Endothelial cell (in vitro differentiated cells): ENCODE data around the gene SENP3. TPM values are rescaled to one million over a fixed set of nuclear protein-coding genes. Genes with fewer than 3 reads are reported as not detected.

Experiments
- DNase-seq: peaks from one replicate; pipeline ENCODE4 v3.0.0; 2021; ENCODE audit warnings: low spot score
- H3K27ac Mint-ChIP-seq: one replicate; pipeline ENCODE4 v1.8.0; 2021; ENCODE audit warnings: mixed read lengths, inconsistent platforms; ENCODE audit not compliant: unreplicated experiment
- H3K27me3 Mint-ChIP-seq: one replicate; pipeline ENCODE4 v1.8.0; 2021; ENCODE audit warnings: mild to moderate bottlenecking, moderate library complexity, mixed read lengths, inconsistent platforms; ENCODE audit not compliant: unreplicated experiment
- H3K36me3 Mint-ChIP-seq: one replicate; pipeline ENCODE4 v1.8.0; 2021; ENCODE audit warnings: mild to moderate bottlenecking, low read depth, mixed read lengths, inconsistent platforms; ENCODE audit not compliant: unreplicated experiment
- H3K4me1 Mint-ChIP-seq: one replicate; pipeline ENCODE4 v1.8.0; 2021; ENCODE audit warnings: mild to moderate bottlenecking, mixed read lengths, inconsistent platforms; ENCODE audit not compliant: unreplicated experiment
- H3K4me3 Mint-ChIP-seq: one replicate; pipeline ENCODE4 v1.8.0; 2021; ENCODE audit warnings: mild to moderate bottlenecking, mixed read lengths, inconsistent platforms; ENCODE audit not compliant: unreplicated experiment
- H3K9me3 Mint-ChIP-seq: one replicate; pipeline ENCODE4 v1.8.0; 2021; ENCODE audit warnings: mixed read lengths, inconsistent platforms; ENCODE audit not compliant: unreplicated experiment
- total RNA-seq: library from RNA; stranded (reverse); fragmentation: NEBNext Ultra II Directional; extraction: Animal tissue kit (Norgen Biotek cat#: 25700); gene quantifications from one replicate; pipeline ENCODE4 v1.2.1, GENCODE V29; 2021; ENCODE audit not compliant: unreplicated experiment
- TF ChIP-seq, protein P1 (sequence below): fragments of 200-600 bp; sonication (generic); IDR thresholded peaks from one replicate; pipeline ENCODE4 v1.5.0; 2021; ENCODE audit warnings: antibody characterized with exemption; ENCODE audit not compliant: unreplicated experiment

SENP3 gene
- total RNA-seq, 1 donor from 2014 or later, result 57.8 TPM

DNA sequence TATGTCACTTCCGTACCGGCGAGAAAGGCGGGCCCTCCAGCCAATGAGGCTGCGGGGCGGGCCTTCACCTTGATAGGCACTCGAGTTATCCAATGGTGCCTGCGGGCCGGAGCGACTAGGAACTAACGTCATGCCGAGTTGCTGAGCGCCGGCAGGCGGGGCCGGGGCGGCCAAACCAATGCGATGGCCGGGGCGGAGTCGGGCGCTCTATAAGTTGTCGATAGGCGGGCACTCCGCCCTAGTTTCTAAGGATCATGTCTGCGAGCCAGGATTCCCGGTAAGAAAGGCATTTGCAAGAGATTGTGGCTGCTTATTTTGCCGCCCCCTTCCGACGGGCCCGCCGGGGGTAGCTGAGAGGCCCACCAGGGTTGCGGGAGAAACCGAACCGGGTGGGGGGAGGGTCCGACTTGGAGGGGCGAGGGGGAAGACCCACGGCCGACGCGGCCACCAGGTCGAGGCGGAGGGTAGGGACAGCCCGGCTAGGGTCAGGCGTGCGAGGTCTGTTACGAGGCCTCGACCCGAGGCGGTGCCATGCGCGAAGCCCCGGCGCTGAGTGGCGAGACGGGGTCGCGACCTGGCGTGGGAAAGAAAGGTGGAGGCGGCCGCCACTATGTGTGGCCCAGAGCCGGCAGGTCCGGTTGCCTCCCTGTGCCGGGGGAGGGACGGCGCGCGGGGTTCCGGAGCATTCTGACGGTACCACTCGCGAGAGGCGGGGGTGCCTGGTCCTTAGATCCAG lies 11.0 kb downstream of the SENP3 start:
- no peaks in the 10 kb centered on the region for H3K9me3 Mint-ChIP-seq
- peak overlapping the region; percentile 98 for H3K4me3 Mint-ChIP-seq
- peak; percentile 100 for DNase-seq
- peaks cover 73% of the 10 kb centered on the region for H3K36me3 Mint-ChIP-seq
- H3K4me1 Mint-ChIP-seq, result peaks cover 50% of the 10 kb centered on the region
- peak overlapping the region; percentile 99 for H3K27ac Mint-ChIP-seq
- H3K27me3 Mint-ChIP-seq, result peaks cover 10% of the 10 kb centered on the region
- TF ChIP-seq, protein P1, sequence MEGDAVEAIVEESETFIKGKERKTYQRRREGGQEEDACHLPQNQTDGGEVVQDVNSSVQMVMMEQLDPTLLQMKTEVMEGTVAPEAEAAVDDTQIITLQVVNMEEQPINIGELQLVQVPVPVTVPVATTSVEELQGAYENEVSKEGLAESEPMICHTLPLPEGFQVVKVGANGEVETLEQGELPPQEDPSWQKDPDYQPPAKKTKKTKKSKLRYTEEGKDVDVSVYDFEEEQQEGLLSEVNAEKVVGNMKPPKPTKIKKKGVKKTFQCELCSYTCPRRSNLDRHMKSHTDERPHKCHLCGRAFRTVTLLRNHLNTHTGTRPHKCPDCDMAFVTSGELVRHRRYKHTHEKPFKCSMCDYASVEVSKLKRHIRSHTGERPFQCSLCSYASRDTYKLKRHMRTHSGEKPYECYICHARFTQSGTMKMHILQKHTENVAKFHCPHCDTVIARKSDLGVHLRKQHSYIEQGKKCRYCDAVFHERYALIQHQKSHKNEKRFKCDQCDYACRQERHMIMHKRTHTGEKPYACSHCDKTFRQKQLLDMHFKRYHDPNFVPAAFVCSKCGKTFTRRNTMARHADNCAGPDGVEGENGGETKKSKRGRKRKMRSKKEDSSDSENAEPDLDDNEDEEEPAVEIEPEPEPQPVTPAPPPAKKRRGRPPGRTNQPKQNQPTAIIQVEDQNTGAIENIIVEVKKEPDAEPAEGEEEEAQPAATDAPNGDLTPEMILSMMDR, result no peak

DNA sequence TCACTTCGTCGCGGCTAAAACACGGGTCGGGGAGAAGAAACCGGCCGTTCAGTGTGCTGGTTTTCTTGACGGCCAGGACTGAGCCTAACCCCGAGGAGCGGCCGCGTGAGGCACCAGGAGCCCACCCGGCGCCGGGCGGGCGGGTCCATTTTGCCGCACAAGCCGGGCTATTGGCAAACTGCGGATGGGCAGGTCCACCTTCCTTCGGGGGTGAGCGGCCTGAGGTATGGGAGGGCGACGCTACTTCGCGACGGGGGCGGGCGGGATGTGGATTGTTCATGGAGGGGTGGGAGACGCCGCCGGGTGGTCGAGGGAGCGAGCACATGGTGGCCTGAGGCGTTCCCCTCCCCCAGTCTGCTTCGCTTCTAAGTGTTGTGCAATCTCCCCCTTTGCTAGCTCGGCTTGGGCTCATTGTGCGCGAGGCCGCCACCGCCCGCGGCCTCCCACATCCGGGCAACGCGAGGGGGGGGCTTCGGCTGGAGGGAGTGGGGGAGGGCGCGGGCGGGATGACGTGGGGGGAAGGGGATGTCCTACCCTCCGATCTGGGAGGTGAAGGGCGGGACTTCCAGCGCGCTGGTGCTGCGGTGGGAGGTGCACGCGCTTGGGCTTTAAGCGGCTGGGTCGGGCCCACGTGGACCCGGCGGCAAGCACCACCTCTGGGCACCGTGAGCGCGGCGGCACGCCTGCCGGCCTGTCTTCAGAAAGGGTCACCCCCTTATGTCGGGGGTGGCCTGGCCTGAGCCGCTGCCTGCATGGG lies 11.8 kb downstream of the SENP3 start:
- Mint-ChIP-seq H3K4me1 (peaks cover 56% of the 10 kb centered on the region), H3K27me3 (peaks cover 10% of the 10 kb centered on the region)

DNA sequence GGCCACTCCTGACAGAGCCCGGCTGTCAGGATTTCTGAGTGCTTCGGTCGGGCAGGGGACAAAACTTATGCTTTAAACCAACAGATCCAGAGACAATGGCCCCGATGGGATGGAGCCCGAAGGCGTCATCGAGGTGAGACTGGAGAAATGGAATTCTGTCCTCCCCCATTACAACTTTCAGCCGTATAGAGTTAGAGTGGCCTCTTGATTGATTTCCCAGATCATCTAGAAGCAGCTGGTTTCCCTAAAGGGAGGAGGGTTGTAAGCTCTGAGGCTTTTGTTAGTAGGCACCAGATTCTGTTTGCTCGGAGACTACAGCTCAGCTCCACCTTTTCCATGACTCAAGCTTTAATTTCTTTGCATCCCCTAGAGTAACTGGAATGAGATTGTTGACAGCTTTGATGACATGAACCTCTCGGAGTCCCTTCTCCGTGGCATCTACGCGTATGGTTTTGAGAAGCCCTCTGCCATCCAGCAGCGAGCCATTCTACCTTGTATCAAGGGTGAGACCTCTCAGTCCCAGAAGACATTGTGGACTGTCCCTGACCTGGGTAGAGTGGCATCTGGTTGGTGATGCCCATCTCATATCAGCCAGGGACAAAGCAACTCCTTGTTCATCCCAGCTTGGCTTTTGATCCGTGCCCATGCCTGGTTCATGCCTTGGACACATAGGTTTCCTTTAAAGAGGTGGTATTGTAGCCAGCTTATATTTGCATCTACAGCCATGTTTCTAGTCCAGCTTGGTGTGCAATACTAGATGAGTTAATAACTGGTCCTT lies 12.6 kb downstream of the SENP3 start:
- H3K36me3 Mint-ChIP-seq, result peaks cover 79% of the 10 kb centered on the region
- H3K4me1 Mint-ChIP-seq, result peaks cover 62% of the 10 kb centered on the region
- H3K4me3 Mint-ChIP-seq, result peak overlapping the region; percentile 98
- H3K9me3 Mint-ChIP-seq, result no peaks in the 10 kb centered on the region
- TF ChIP-seq, protein P1, result no peak
- H3K27me3 Mint-ChIP-seq, result peaks cover 11% of the 10 kb centered on the region
- no peak for DNase-seq
- H3K27ac Mint-ChIP-seq, result peak overlapping the region; percentile 78

More for the DNA sequence above, 11.8 kb downstream of the SENP3 start:
- peaks cover 78% of the 10 kb centered on the region for H3K36me3 Mint-ChIP-seq
- H3K27ac Mint-ChIP-seq, result peak overlapping the region; percentile 98
- H3K9me3 Mint-ChIP-seq, result no peaks in the 10 kb centered on the region
- peak; percentile 90 for DNase-seq
- H3K4me3 Mint-ChIP-seq, result peak overlapping the region; percentile 98
- TF ChIP-seq, protein P1, result no peak

DNA sequence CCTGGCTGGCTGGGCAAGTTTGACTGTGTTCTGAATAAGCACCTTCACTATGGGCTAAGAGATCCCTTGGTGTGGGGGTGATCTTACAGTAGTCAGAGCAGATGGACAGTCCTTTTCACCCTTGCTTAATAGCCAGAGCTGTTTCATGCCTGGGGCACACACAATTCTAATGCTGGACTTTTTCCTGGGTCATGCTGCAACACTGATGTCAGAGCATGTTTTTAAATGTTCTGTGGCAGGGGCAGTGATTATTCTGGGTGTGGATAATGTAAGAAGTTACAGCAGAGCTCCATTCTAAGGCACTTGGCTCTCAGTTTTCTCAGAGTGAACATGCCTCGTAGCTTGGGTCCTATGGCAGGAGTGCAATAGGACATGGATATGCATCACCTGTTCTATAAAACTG lies 13.8 kb downstream of the SENP3 start:
- peaks cover 70% of the 10 kb centered on the region for H3K4me1 Mint-ChIP-seq
- peak overlapping the region; percentile 58 for H3K27ac Mint-ChIP-seq
- peaks cover 14% of the 10 kb centered on the region for H3K27me3 Mint-ChIP-seq
- DNase-seq, result no peak
- peak overlapping the region; percentile 98 for H3K4me3 Mint-ChIP-seq
- peaks cover 76% of the 10 kb centered on the region for H3K36me3 Mint-ChIP-seq
- TF ChIP-seq, protein P1, result no peak
- H3K9me3 Mint-ChIP-seq, result no peaks in the 10 kb centered on the region
